ENCODE results near the gene ST6GAL1. TPM values are rescaled to one million over a fixed set of nuclear protein-coding genes. Genes with fewer than 3 reads are reported as not detected.

ST6GAL1 gene
- total RNA-seq, 4 donors from 2014 or later = 11.1 to 29.8 (median 18.6) TPM

GRCh38 chr3:187072511-187072910 is 142.2 kb downstream of the ST6GAL1 start:
- DNase-seq (no peak), ATAC-seq (no peak)
- Histone ChIP-seq H3K4me1 (no peaks in the 10 kb centered on the region), H3K9me3 (no peaks in the 10 kb centered on the region), H3K4me3 (no peak overlapping the region), H3K36me3 (peaks cover 0 to 37% of the 10 kb centered on the region in 2 donors), H3K27ac (no peak overlapping the region), H3K27me3 (no peaks in the 10 kb centered on the region)
- intact Hi-C loops (cut with DNase I; ENCODE audit: low total_unique reads) = no loop called here
- TF ChIP-seq CTCF (IDR thresholded peaks at IDR 0.05 in 4 of 5, conservative IDR thresholded peaks at IDR 0.05 in 1 of 5) = no peak
- no peak for TF ChIP-seq POLR2A (IDR thresholded peaks at IDR 0.05)
- in situ Hi-C loops (cut with MboI; ENCODE audit: low sequenced_read_pairs in 4 of 4) = no loop called here

GRCh38 chr3:187073581-187074098 is 143.3 kb downstream of the ST6GAL1 start:
- in situ Hi-C loops (cut with MboI; ENCODE audit: low sequenced_read_pairs in 4 of 4) = no loop called here
- peaks cover 0 to 37% of the 10 kb centered on the region in 2 donors for H3K36me3 ChIP-seq
- TF ChIP-seq CTCF (IDR thresholded peaks at IDR 0.05 in 4 of 5, conservative IDR thresholded peaks at IDR 0.05 in 1 of 5) (no peak), POLR2A (IDR thresholded peaks at IDR 0.05) (no peak)

DNA sequence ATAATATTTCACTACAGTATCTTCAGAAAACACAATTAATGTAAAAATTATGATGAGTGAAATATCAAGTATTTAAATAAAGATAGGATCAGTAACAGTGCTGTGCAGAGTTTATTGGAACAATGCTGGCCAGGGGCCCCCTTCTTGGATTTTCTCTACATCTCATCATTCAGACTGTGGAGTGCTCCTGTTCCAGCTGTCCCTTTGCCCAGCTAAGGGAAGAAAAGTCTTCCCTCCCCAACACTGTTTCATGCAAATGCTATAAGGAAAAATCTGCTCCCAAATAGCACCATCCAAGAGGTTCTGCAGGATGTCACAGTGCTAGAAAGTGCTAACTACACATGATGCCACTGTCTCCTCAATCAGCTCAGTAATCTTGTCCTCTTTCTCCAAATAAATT is 144.5 kb downstream of the ST6GAL1 start:
- Histone ChIP-seq H3K27me3 (no peaks in the 10 kb centered on the region), H3K4me1 (no peaks in the 10 kb centered on the region), H3K27ac (no peak overlapping the region), H3K36me3 (peaks cover 0 to 37% of the 10 kb centered on the region in 2 donors), H3K4me3 (no peak overlapping the region), H3K9me3 (no peaks in the 10 kb centered on the region)
- no peak for DNase-seq
- in situ Hi-C loops (cut with MboI; ENCODE audit: low sequenced_read_pairs in 4 of 4) (no loop called here), intact Hi-C loops (cut with DNase I; ENCODE audit: low total_unique reads) (no loop called here)
- TF ChIP-seq POLR2A (IDR thresholded peaks at IDR 0.05) = no peak
- TF ChIP-seq CTCF (IDR thresholded peaks at IDR 0.05 in 4 of 5, conservative IDR thresholded peaks at IDR 0.05 in 1 of 5) = no peak
- no peak for ATAC-seq

More at GRCh38 chr3:187073581-187074098, 143.3 kb downstream of the ST6GAL1 start:
- no peak overlapping the region for H3K27ac ChIP-seq
- no peaks in the 10 kb centered on the region for H3K9me3 ChIP-seq
- ATAC-seq (no peak), DNase-seq (no peak)
- no peaks in the 10 kb centered on the region for H3K4me1 ChIP-seq
- no peaks in the 10 kb centered on the region for H3K27me3 ChIP-seq
- H3K4me3 ChIP-seq = no peak overlapping the region
- intact Hi-C loops (cut with DNase I; ENCODE audit: low total_unique reads) = no loop called here

DNA sequence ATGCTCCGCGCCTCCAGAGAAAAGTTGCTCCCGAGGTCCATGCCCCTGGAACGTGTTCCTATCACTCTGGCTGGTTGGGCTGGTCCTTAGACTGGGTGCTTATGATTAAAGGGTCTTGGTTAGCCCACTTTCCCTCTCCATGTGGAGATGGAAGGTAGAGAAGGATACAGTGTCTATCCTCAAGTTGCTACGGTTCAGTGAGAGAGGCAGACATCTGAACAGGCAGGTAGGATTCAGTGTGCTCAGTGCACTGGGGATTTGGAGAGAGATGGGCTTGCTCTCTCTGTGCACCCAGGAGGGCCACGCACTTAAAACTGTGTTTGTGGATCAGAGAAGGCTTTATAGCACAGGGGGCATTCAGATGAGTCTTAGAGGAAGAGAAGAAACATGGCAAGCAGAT is 146.0 kb downstream of the ST6GAL1 start:
- Histone ChIP-seq H3K27ac (no peak overlapping the region), H3K36me3 (peaks cover 0 to 37% of the 10 kb centered on the region in 2 donors), H3K4me3 (no peak overlapping the region), H3K4me1 (no peaks in the 10 kb centered on the region), H3K27me3 (no peaks in the 10 kb centered on the region), H3K9me3 (no peaks in the 10 kb centered on the region)
- intact Hi-C loops (cut with DNase I; ENCODE audit: low total_unique reads) (no loop called here), in situ Hi-C loops (cut with MboI; ENCODE audit: low sequenced_read_pairs in 4 of 4) (no loop called here)
- ATAC-seq (no peak), DNase-seq (no peak)
- TF ChIP-seq CTCF (IDR thresholded peaks at IDR 0.05 in 4 of 5, conservative IDR thresholded peaks at IDR 0.05 in 1 of 5) = no peak
- no peak for TF ChIP-seq POLR2A (IDR thresholded peaks at IDR 0.05)

GRCh38 chr3:187077085-187077484 is 146.8 kb downstream of the ST6GAL1 start:
- H3K9me3 ChIP-seq = no peaks in the 10 kb centered on the region
- no peak overlapping the region for H3K4me3 ChIP-seq
- no peak for TF ChIP-seq CTCF (IDR thresholded peaks at IDR 0.05 in 4 of 5, conservative IDR thresholded peaks at IDR 0.05 in 1 of 5)
- no peak for TF ChIP-seq POLR2A (IDR thresholded peaks at IDR 0.05)
- no peaks in the 10 kb centered on the region for H3K27me3 ChIP-seq
- no peaks in the 10 kb centered on the region for H3K4me1 ChIP-seq
- H3K27ac ChIP-seq = no peak overlapping the region
- ATAC-seq (no peak), DNase-seq (no peak)
- H3K36me3 ChIP-seq = peaks cover 0 to 37% of the 10 kb centered on the region in 2 donors
- intact Hi-C loops (cut with DNase I; ENCODE audit: low total_unique reads) = no loop called here
- in situ Hi-C loops (cut with MboI; ENCODE audit: low sequenced_read_pairs in 4 of 4) = no loop called here

Measured in gastrocnemius medialis (tissue), 4 donors.